ENCODE results near the gene CADM2.
"Not testable (repeated sequence)": the region's sequence is repeated elsewhere in the genome, so short reads cannot be mapped to it uniquely, and the experiment has no call there.

The CADM2 gene

DNA sequence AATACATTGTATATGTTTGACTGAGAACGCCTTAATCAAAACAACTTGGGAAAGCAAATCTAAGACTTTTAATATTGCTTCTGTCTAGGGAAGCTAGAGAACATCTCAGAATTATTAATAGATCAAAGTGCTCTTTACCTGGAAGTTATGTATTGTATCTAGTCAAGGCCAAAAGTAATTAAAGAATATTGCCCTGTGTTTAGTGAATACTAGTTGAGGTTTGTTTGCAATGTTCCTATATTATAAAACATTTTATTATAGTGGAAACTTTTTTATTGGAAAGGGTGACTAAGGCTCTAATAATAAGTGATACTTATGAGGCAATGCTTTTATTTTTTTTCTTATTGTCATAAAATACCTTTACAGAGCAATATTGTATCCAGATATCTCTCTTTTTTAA is 118.2 kb downstream of the CADM2 start:
- DNase-seq (ENCODE audit: low spot score) = no peak

GRCh38 chr3:85081191-85081906 is 122.6 kb downstream of the CADM2 start:
- no peak for DNase-seq (ENCODE audit: low spot score)

- DNase-seq (ENCODE audit: low spot score) = no peak
Measured at GRCh38 chr3:85090495-85090894, 131.7 kb downstream of the CADM2 start.

DNA sequence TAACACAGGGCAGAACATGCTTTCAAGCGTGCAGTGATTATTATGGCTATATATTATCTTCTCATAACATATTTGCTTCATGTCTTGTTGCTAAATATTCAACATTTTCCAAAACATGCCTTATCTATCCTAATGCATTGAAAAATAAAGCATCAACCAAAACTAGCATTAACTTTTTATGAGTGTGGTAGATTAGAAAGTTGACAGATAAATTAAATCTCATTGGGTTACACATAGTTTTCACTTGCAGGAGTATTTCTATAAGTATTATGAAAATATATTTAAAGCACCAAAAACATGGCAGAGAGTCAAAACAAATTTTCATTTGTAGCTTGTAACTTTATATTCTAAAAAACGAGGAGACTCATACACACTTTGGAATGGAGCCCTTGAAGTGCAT is 141.5 kb downstream of the CADM2 start:
- no peak for DNase-seq (ENCODE audit: low spot score)

DNA sequence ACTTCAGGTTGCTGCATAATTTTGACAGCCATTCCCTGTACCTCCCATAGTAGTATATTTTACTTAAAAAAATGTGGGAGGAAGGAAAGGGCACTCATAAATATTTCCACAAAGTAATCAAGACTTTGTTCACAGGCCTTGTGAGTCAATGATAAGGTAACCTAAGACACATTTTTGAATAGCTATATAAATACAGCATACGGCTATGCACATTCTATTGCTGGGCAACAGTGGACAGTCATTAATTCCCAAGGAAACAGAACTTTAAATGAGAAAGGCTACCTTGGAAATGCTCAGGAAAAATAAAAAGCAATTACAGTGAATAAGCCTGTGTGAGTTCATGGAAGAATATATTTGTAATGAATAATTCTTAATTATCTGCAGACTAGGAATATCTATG is 144.0 kb downstream of the CADM2 start:
- DNase-seq (ENCODE audit: low spot score) = no peak

GRCh38 chr3:85110393-85110792 is 151.6 kb downstream of the CADM2 start:
- no peak for DNase-seq (ENCODE audit: low spot score)

- no peak for DNase-seq (ENCODE audit: low spot score)
Measured at GRCh38 chr3:85120879-85121278, 162.1 kb downstream of the CADM2 start.

GRCh38 chr3:85132864-85133263 is 174.1 kb downstream of the CADM2 start:
- not testable (repeated sequence) for DNase-seq (ENCODE audit: low spot score)

DNA sequence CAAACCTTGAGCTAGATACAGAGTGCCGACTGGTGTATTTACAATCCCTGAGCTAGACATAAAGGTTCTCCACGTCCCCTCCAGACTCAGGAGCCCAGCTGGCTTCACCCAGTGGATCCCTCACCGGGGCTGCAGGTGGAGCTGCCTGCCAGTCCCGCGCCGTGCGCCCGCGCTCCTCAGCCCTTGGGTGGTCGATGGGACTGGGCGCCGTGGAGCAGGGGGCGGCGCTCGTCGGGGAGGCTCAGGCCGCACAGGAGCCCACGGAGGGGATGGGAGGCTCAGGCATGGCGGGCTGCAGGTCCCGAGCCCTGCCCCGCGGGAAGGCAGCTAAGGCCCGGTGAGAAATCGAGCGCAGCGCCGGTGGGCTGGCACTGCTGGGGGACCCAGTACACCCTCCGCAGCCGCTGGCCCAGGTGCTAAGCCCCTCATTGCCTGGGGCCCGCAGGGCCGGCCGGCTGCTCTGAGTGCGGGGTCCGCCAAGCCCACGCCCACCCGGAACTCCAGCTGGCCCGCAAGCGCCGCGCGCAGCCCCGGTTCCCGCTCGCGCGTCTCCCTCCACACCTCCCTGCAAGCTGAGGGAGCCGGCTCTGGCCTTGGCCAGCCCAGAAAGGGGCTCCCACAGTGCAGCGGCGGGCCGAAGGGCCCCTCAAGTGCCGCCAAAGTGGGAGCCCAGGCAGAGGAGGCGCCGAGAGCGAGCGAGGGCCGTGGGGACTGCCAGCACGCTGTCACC is 175.1 kb downstream of the CADM2 start:
- DNase-seq (ENCODE audit: low spot score) = not testable (repeated sequence)

- no peak for DNase-seq (ENCODE audit: low spot score)
Measured at GRCh38 chr3:85142626-85143025, 183.8 kb downstream of the CADM2 start.

GRCh38 chr3:85148036-85148435 is 189.2 kb downstream of the CADM2 start:
- no peak for DNase-seq (ENCODE audit: low spot score)

- no peak for DNase-seq (ENCODE audit: low spot score)
Measured at GRCh38 chr3:85151555-85151954, 192.8 kb downstream of the CADM2 start.

DNA sequence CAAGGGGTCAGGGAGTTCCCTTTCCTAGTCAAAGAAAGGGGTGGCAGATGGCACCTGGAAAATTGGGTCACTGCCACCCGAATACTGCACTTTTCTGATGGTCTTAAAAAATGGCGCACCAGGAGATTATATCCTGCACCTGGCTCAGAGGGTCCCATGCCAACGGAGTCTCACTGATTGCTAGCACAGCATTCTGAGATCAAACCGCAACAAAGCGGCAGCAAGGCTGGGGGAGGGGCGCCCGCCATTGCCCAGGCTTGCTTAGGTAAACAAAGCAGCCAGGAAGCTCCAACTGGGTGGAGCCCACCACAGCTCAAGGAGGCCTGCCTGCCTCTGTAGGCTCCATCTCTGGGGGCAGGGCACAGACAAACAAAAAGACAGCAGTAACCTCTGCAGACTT is 194.5 kb downstream of the CADM2 start:
- not testable (repeated sequence) for DNase-seq (ENCODE audit: low spot score)

DNA sequence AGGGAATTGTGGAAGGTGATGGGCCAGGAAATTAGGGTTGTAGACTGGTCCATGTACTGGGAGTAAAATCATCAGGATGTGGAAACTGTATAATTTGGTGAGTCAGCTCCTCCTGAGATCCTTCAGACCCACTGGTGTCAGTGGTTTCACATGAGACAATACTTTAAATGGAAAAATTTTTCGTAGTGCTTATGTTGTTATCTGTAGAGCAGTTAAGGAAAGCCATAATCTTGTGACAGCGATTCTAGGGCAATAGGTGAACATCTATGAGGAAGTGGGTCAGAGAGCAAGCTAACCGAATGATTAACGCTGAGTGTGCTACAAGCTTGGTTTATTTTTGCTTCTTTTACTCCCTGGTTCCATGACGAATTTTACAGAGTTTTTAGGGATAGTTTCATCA is 200.6 kb downstream of the CADM2 start:
- DNase-seq (ENCODE audit: low spot score) = no peak

GRCh38 chr3:85161544-85161943 is 202.8 kb downstream of the CADM2 start:
- no peak for DNase-seq (ENCODE audit: low spot score)

DNA sequence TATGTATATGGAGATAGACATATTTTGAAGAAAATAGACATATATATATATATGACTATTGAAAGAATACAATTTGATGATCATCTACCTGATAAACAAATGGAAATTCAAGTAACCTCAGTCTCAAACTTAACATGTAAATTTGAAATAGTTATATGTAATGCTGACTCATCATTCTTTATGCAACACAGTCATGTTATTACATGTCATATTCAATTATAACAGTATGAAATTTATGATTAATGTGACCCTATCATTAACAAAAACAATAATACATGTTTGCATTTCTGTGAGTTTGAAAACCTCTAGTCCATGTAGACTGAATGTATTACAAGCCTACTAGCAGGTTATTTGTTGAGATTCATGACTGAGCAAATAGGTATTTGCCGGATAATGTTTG is 204.1 kb downstream of the CADM2 start:
- DNase-seq (ENCODE audit: low spot score) = no peak

- DNase-seq (ENCODE audit: low spot score) = no peak
Measured at GRCh38 chr3:85164436-85164835, 205.6 kb downstream of the CADM2 start.

GRCh38 chr3:85167576-85167975 is 208.8 kb downstream of the CADM2 start:
- no peak for DNase-seq (ENCODE audit: low spot score)

GRCh38 chr3:85170646-85171045 is 211.9 kb downstream of the CADM2 start:
- DNase-seq (ENCODE audit: low spot score) = no peak

- no peak for DNase-seq (ENCODE audit: low spot score)
Measured at GRCh38 chr3:85171976-85172375, 213.2 kb downstream of the CADM2 start.

GRCh38 chr3:85176799-85177198 is 218.0 kb downstream of the CADM2 start:
- no peak for DNase-seq (ENCODE audit: low spot score)

DNA sequence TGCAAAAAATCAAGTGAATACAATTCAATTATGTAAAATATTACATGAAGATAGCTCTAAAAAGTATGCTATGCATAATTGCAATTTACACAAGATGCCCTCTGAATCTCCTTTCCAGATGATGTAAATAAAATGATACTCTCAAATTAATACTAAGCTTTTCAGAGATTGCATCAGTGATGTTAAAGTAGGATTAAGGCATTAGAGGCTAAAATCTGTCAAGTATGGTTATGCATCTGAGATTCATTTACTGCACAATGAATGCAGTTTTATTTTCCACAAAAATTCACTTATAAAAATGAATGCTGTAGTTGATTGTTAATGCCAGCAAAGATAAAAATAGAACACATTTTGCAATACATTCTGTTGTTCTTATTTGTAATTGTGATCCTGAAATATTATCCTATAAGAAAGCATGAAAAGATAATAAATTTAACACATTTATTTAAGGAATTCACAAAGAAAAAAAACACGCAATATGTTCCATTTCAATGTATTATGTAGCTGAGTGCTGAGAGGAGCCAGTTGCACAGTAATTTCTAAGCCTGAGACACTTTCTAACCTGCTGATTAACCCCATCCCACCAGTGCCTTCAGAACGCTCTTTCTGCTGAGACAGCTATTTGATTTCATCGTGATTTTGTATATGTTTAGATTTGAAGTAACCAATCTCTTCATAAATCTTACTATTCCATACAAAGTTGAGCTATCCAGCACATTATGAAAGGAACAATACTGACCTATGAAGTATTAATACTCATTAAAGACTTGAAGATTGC is 224.4 kb downstream of the CADM2 start:
- no peak for DNase-seq (ENCODE audit: low spot score)

- no peak for DNase-seq (ENCODE audit: low spot score)
Measured at GRCh38 chr3:85185495-85185894, 226.7 kb downstream of the CADM2 start.
